Measurements from ENCODE around the gene IL13.
A peak's percentile ranks its signal among the peaks of the same experiment; 100 is the strongest.

Gene IL13

DNA sequence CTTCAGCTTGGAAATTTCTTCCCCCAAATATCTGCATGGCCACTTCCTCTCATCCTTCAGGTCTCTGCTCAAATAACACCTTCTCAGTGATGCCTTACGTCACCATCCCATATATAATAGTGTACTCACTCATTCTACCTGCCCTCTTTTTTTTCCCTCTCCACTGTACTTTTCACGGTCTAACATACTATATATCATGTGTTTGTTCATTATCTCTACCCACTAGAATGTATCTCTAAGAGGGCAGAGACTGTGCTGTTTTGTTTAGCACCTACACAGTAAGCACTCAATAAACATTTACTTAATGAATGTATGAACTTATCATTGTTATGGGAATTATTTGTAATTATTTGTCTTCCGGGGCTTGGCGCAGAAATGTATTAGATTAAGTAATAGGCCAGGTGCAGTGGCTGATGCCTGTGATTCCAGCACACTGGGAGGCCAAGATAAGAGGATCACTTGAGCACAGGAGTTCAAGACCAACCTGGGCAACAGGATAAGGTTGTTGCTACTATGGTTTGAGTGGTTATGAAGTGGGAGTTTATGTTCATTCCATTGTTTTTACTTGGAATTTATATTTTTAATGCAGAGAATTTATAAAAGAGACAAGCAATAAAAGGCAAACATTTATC, 6.0 kb upstream of the IL13 start:
- TF ChIP-seq, protein P1, sequence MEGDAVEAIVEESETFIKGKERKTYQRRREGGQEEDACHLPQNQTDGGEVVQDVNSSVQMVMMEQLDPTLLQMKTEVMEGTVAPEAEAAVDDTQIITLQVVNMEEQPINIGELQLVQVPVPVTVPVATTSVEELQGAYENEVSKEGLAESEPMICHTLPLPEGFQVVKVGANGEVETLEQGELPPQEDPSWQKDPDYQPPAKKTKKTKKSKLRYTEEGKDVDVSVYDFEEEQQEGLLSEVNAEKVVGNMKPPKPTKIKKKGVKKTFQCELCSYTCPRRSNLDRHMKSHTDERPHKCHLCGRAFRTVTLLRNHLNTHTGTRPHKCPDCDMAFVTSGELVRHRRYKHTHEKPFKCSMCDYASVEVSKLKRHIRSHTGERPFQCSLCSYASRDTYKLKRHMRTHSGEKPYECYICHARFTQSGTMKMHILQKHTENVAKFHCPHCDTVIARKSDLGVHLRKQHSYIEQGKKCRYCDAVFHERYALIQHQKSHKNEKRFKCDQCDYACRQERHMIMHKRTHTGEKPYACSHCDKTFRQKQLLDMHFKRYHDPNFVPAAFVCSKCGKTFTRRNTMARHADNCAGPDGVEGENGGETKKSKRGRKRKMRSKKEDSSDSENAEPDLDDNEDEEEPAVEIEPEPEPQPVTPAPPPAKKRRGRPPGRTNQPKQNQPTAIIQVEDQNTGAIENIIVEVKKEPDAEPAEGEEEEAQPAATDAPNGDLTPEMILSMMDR (IDR thresholded peaks at IDR 0.05), result no peak
- Histone ChIP-seq H3K27me3 (ENCODE audit: control insufficient read depth, insufficient read depth, low read length) (no peaks in the 10 kb centered on the region), H3K27ac (no peak overlapping the region)

DNA sequence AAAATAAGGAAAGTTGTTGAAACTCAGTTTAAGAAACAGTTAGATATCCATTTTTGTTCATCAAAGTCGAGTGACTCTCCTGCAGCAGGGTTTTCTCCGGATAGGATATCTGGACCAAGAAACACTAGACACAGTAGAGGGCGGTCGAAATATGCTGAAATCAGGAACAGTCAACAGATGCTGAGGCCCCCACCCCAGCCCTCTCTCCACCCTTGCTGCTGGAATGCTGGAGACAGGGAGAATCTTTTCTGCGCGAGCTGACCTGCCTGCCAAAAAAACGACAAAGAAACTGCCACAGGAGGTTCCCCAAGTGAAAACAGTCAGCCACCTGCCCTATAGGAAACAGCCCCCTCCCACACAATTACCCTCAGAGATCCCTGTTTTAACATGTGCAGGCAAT, 4.3 kb upstream of the IL13 start:
- TF ChIP-seq, protein P1 (IDR thresholded peaks at IDR 0.05), result no peak

More for the DNA sequence above, 6.0 kb upstream of the IL13 start:
- H2AFZ ChIP-seq, result no peak overlapping the region
- H3K9ac ChIP-seq, result no peak overlapping the region
- H3K4me3 ChIP-seq (ENCODE audit: low read depth, low read length), result no peak overlapping the region
- no peaks in the 10 kb centered on the region for H3K36me3 ChIP-seq (ENCODE audit: control insufficient read depth, insufficient read depth, low read length)
- H3K4me1 ChIP-seq, result no peaks in the 10 kb centered on the region
- no peaks in the 10 kb centered on the region for H3K9me3 ChIP-seq (ENCODE audit: control insufficient read depth, low read length)
- no peaks in the 10 kb centered on the region for H3K79me2 ChIP-seq
- no peak overlapping the region for H3K4me2 ChIP-seq (ENCODE audit: low read length)

DNA sequence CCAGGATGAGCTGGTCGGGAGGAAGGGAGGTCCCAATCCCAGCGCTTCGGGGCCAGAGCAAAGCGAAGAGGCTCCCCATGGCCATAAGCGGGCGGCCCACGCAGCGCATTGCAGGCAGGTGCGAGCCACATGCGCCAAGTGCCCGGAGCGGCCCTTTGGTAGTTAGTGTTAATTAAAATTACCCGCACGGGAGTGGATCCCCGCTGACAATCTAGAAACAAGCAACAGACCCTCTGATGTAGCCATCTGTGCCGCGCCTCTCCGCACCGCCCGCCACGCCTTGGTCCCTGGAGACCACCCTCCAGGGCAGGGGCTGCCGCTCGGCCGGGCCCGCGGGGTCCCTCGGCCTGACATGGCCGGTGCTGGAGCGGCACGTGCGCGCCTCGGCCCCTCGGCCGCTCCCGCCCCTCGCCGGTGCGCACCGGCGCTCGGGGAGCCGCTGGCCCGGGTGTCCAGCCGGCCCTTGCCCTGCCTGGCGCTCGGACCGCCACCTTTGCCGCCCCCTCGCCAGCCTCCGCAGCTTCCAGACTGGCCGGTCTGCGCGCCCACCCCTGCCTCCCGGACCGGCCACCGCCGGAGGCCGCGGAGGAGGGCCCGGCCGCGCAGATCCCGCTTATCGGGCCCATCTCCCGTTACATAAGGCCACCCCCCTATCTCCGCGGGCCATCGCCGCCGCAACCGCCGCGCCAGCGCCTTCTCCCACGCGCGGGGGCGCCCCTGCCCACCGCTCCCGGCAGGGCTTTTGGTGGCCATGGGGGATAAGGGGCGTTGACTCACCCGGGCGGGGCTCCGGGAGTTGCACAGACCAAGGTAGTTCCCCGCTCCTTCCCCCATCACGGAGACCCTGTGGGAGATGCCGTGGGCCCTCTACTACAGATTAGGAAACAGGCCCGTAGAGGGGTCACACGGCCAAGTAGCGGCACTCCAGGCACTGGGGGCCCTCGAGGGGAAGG, 1.9 kb upstream of the IL13 start:
- Histone ChIP-seq H2AFZ (peak overlapping the region; percentile 65), H3K27ac (no peak overlapping the region), H3K27me3 (ENCODE audit: control insufficient read depth, insufficient read depth, low read length) (no peaks in the 10 kb centered on the region), H3K9ac (no peak overlapping the region), H3K79me2 (no peaks in the 10 kb centered on the region), H3K36me3 (ENCODE audit: control insufficient read depth, insufficient read depth, low read length) (no peaks in the 10 kb centered on the region), H3K4me3 (ENCODE audit: low read depth, low read length) (peak overlapping the region; percentile 33), H3K4me2 (ENCODE audit: low read length) (peak overlapping the region; percentile 65), H3K9me3 (ENCODE audit: control insufficient read depth, low read length) (no peaks in the 10 kb centered on the region), H3K4me1 (no peaks in the 10 kb centered on the region)
- TF ChIP-seq, protein P1 (IDR thresholded peaks at IDR 0.05), result peak; percentile 14

More for the DNA sequence above, 4.3 kb upstream of the IL13 start:
- Histone ChIP-seq H3K79me2 (no peaks in the 10 kb centered on the region), H3K4me2 (ENCODE audit: low read length) (no peak overlapping the region), H3K4me1 (no peaks in the 10 kb centered on the region), H3K27me3 (ENCODE audit: control insufficient read depth, insufficient read depth, low read length) (no peaks in the 10 kb centered on the region), H3K27ac (no peak overlapping the region), H3K4me3 (ENCODE audit: low read depth, low read length) (no peak overlapping the region), H3K9ac (no peak overlapping the region), H3K9me3 (ENCODE audit: control insufficient read depth, low read length) (no peaks in the 10 kb centered on the region), H3K36me3 (ENCODE audit: control insufficient read depth, insufficient read depth, low read length) (no peaks in the 10 kb centered on the region), H2AFZ (no peak overlapping the region)

DNA sequence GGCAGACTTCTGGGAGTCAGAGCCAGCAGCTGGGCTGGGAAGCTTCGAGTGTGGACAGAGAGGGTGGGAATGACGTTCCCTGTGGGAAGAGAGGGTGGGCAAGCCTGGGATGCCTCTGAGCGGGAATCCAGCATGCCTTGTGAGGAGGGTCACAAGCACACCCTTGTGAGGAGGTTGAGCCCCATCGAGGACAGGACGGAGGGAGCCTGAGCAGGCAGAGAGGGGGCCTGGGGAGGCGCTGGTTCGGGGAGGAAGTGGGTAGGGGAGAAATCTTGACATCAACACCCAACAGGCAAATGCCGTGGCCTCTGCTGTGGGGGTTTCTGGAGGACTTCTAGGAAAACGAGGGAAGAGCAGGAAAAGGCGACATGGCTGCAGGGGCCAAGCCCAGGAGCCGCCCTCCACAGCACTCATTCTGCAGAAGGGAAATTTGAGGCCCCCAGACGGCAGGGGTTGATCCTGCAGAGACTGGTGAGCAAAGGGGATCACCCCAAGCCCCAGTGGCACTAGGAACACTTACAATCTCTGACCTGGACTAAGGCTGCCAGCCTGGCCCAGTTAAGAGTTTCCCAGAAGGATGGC, 1.1 kb upstream of the IL13 start:
- TF ChIP-seq, protein P1 (IDR thresholded peaks at IDR 0.05), result no peak
- H3K4me3 ChIP-seq (ENCODE audit: low read depth, low read length), result no peak overlapping the region
- H3K36me3 ChIP-seq (ENCODE audit: control insufficient read depth, insufficient read depth, low read length), result no peaks in the 10 kb centered on the region
- no peaks in the 10 kb centered on the region for H3K27me3 ChIP-seq (ENCODE audit: control insufficient read depth, insufficient read depth, low read length)
- H3K9ac ChIP-seq, result no peak overlapping the region
- peak overlapping the region; percentile 51 for H2AFZ ChIP-seq
- no peak overlapping the region for H3K4me2 ChIP-seq (ENCODE audit: low read length)
- H3K79me2 ChIP-seq, result no peaks in the 10 kb centered on the region
- H3K9me3 ChIP-seq (ENCODE audit: control insufficient read depth, low read length), result no peaks in the 10 kb centered on the region
- H3K4me1 ChIP-seq, result no peaks in the 10 kb centered on the region
- H3K27ac ChIP-seq, result no peak overlapping the region

Data from parathyroid adenoma (tissue), 2 donors.